Measurements from ENCODE around the gene APEH.
"Not testable (repeated sequence)": the region's sequence is repeated elsewhere in the genome, so short reads cannot be mapped to it uniquely, and the experiment has no call there.

- TF ChIP-seq CTCF (tag by site-specific recombination; IDR thresholded peaks at IDR 0.05); ZNF362 (tag by site-specific recombination; IDR thresholded peaks at IDR 0.05); ZEB2 (tag by site-specific recombination; IDR thresholded peaks at IDR 0.05); ZNF830 (tag by site-specific recombination; IDR thresholded peaks at IDR 0.05; ENCODE audit: low read depth); ZNF350 (tag by site-specific recombination; IDR thresholded peaks at IDR 0.05); ZBTB20 (tag by site-specific recombination; IDR thresholded peaks at IDR 0.05); ZNF416 (tag by site-specific recombination; IDR thresholded peaks at IDR 0.05); MYNN (tag by site-specific recombination; IDR thresholded peaks at IDR 0.05; ENCODE audit: borderline replicate concordance); ZNF133 (tag by site-specific recombination; IDR thresholded peaks at IDR 0.05); ZNF510 (tag by site-specific recombination; IDR thresholded peaks at IDR 0.05; ENCODE audit: insufficient replicate concordance): not testable (repeated sequence)
These were observed 15.9 kb downstream of the APEH start for GRCh38 chr3:49689908-49690624.
